ENCODE results near the gene RPL7A. TPM values are rescaled to one million over a fixed set of nuclear protein-coding genes. Genes with fewer than 3 reads are reported as not detected.
A peak's percentile ranks its signal among the peaks of the same experiment; 100 is the strongest.

The RPL7A gene
- total and polyA plus RNA-seq, 2 donors (not counting 3 experiments of a cell fraction or from before 2014, with no cell fraction given), result 2,112 to 2,329 TPM

GRCh38 chr9:133346021-133346785, 1.8 kb upstream of the RPL7A start:
- Histone ChIP-seq H3K4me3 (replicated peaks in 1 of 3; ENCODE audit: insufficient read depth in 1 of 3, low read depth in 1 of 3, low read length in 3 of 3) (peak overlapping the region in 1 of 3 experiments; percentile 59), H3K9me1 (replicated peaks; ENCODE audit: control insufficient read depth, extremely low read depth, insufficient read depth, low read length) (no peaks in the 10 kb centered on the region), H3K9ac (replicated peaks; ENCODE audit: extremely low read depth, insufficient read depth, low read length) (peak overlapping the region; percentile 41), H3K79me2 (ENCODE audit: control insufficient read depth, insufficient read depth, low read length) (peaks cover 40% of the 10 kb centered on the region), H3K4me2 (ENCODE audit: insufficient read depth, low read length) (peak overlapping the region; percentile 41), H3K4me1 (ENCODE audit: control insufficient read depth, extremely low read depth, insufficient read depth, low read length) (peaks cover 14% of the 10 kb centered on the region), H4K20me1 (replicated peaks; ENCODE audit: control insufficient read depth, extremely low read depth, insufficient read depth, low read length) (no peaks in the 10 kb centered on the region), H3K36me3 (ENCODE audit: control insufficient read depth in 2 of 2, extremely low read depth in 1 of 2, insufficient read depth in 2 of 2, low read length in 2 of 2) (peaks cover 15 to 45% of the 10 kb centered on the region in 2 experiments), H3K27ac (ENCODE audit: insufficient read depth, low read depth, low read length) (no peak overlapping the region), H3K27me3 (ENCODE audit: control insufficient read depth in 2 of 2, insufficient read depth in 2 of 2, low read length in 2 of 2) (no peaks in the 10 kb centered on the region), H3K9me3 (replicated peaks; ENCODE audit: control insufficient read depth, insufficient read depth, low read length) (no peaks in the 10 kb centered on the region), H2AFZ (ENCODE audit: low read depth, low read length) (no peak overlapping the region)
- ChIA-PET CTCF (interaction anchor here (0.7 to 1.0 kb wide), 3 partner anchors 14 to 160 kb away, joined by 3 read pairs; no protein-coding TSS in a partner anchor), POLR2A (interaction anchor here (1.1 kb wide), 1 partner anchor 9 kb away, joined by 3 read pairs; no protein-coding TSS in a partner anchor)
- no peak for DNase-seq (ENCODE audit: low read depth, low spot score)
- intact Hi-C loops (cut with micrococcal nuclease), result loop anchor here (5.0 kb wide), 1 partner anchor 159 kb away; no protein-coding TSS in a partner anchor
- no peak for TF ChIP-seq FOS (IDR thresholded peaks at IDR 0.05; ENCODE audit: borderline replicate concordance, insufficient read depth, low read length)
- FAIRE-seq, result no peak
- no TSS peak for BruUV-seq (replicated peaks)
- dilution Hi-C loops (cut with MboI; ENCODE audit: extremely low pct_ligation_motif_present, low sequenced_read_pairs), result no loop called here

- Histone ChIP-seq H3K9me3 (replicated peaks; ENCODE audit: control insufficient read depth, insufficient read depth, low read length) (no peaks in the 10 kb centered on the region), H3K36me3 (ENCODE audit: control insufficient read depth in 2 of 2, extremely low read depth in 1 of 2, insufficient read depth in 2 of 2, low read length in 2 of 2) (peaks cover 20 to 48% of the 10 kb centered on the region in 2 experiments), H2AFZ (ENCODE audit: low read depth, low read length) (peak overlapping the region; percentile 9), H3K4me3 (replicated peaks in 1 of 3; ENCODE audit: insufficient read depth in 1 of 3, low read depth in 1 of 3, low read length in 3 of 3) (peak overlapping the region; percentile 69 to 84 (median 83)), H3K79me2 (ENCODE audit: control insufficient read depth, insufficient read depth, low read length) (peaks cover 40% of the 10 kb centered on the region), H3K4me2 (ENCODE audit: insufficient read depth, low read length) (peak overlapping the region; percentile 41), H3K27me3 (ENCODE audit: control insufficient read depth in 2 of 2, insufficient read depth in 2 of 2, low read length in 2 of 2) (no peaks in the 10 kb centered on the region), H3K9ac (replicated peaks; ENCODE audit: extremely low read depth, insufficient read depth, low read length) (peak overlapping the region; percentile 98), H4K20me1 (replicated peaks; ENCODE audit: control insufficient read depth, extremely low read depth, insufficient read depth, low read length) (no peaks in the 10 kb centered on the region), H3K4me1 (ENCODE audit: control insufficient read depth, extremely low read depth, insufficient read depth, low read length) (peaks cover 14% of the 10 kb centered on the region), H3K27ac (ENCODE audit: insufficient read depth, low read depth, low read length) (peak overlapping the region; percentile 22), H3K9me1 (replicated peaks; ENCODE audit: control insufficient read depth, extremely low read depth, insufficient read depth, low read length) (no peaks in the 10 kb centered on the region)
- intact Hi-C loops (cut with micrococcal nuclease), result loop anchor here (1.0 to 5.0 kb wide), 2 partner anchors 11 to 160 kb away; partner anchors contain the start of gene SURF6
- ChIA-PET CTCF (interaction anchor here (1.0 to 1.1 kb wide), 3 partner anchors 17 to 31 kb away, joined by 3 read pairs; no protein-coding TSS in a partner anchor), POLR2A (interaction anchor here (0.6 to 1.7 kb wide), 9 partner anchors 8 to 179 kb away, joined by 3 to 10 read pairs (median 4); partner anchors contain the start of genes CACFD1, SLC2A6, STKLD1 and SURF1)
- no peak for FAIRE-seq
- BruUV-seq (replicated peaks), result no TSS peak
- peak; percentile 35 for DNase-seq (ENCODE audit: low read depth, low spot score)
- TF ChIP-seq POLR2AphosphoS5 (IDR thresholded peaks at IDR 0.05; ENCODE audit: insufficient read depth, low read depth, low read length), result no peak
- no peak for TF ChIP-seq CTCF (IDR thresholded peaks at IDR 0.05; ENCODE audit: extremely low read depth in 1 of 2, insufficient read depth in 1 of 2, low read depth in 1 of 2, low read length in 2 of 2)
- no peak for TF ChIP-seq FOS (IDR thresholded peaks at IDR 0.05; ENCODE audit: borderline replicate concordance, insufficient read depth, low read length)
- TF ChIP-seq JUN (IDR thresholded peaks at IDR 0.05; ENCODE audit: borderline replicate concordance, insufficient read depth, insufficient read length, low read depth), result no peak
- TF ChIP-seq POLR2A (IDR thresholded peaks at IDR 0.05; ENCODE audit: low read depth, low read length), result no peak
- no peak for TF ChIP-seq MAX (IDR thresholded peaks at IDR 0.05; ENCODE audit: insufficient read depth, insufficient read length)
- no peak for TF ChIP-seq EZH2 (IDR thresholded peaks at IDR 0.05; ENCODE audit: borderline replicate concordance, low read depth, low read length, severe bottlenecking)
- TF ChIP-seq GATA2 (IDR thresholded peaks at IDR 0.05; ENCODE audit: insufficient read depth, insufficient read length, low read depth, low read length), result no peak
- no peak for TF ChIP-seq MYC (IDR thresholded peaks at IDR 0.05; ENCODE audit: low read depth, low read length)
- dilution Hi-C loops (cut with MboI; ENCODE audit: extremely low pct_ligation_motif_present, low sequenced_read_pairs), result no loop called here
Measured at GRCh38 chr9:133347515-133347984, 468 bp upstream of the RPL7A start.
